ENCODE results near the gene MTFMT. TPM values are rescaled to one million over a fixed set of nuclear protein-coding genes. Genes with fewer than 3 reads are reported as not detected.
A peak's percentile ranks its signal among the peaks of the same experiment; 100 is the strongest.

Gene MTFMT
- total RNA-seq, 4 donors from 2014 or later: 21.1 to 36.9 (median 29.4) TPM

GRCh38 chr15:65062726-65063125 lies 33.3 kb upstream of the MTFMT start:
- H3K36me3 ChIP-seq: peaks cover 0 to 32% of the 10 kb centered on the region in 2 donors
- WGBS, 2 donors (ENCODE audit: low coverage in 1 of 2): 33 to 53% methylated on average over 3 of the region's 5 CpGs
- TF ChIP-seq POLR2AphosphoS5 (IDR thresholded peaks at IDR 0.05) (no peak), CTCF (IDR thresholded peaks at IDR 0.05) (no peak), POLR2A (IDR thresholded peaks at IDR 0.05) (no peak), EP300 (IDR thresholded peaks at IDR 0.05) (no peak)
- peaks cover 2% of the 10 kb centered on the region for H3K27me3 ChIP-seq
- H3K9me3 ChIP-seq: no peaks in the 10 kb centered on the region
- ATAC-seq: no peak
- H3K4me3 ChIP-seq: no peak overlapping the region
- peaks cover 4 to 100% (median 31%) of the 10 kb centered on the region in 3 donors for H3K4me1 ChIP-seq
- peak overlapping the region; percentile 74 to 99 (median 94) for H3K27ac ChIP-seq

GRCh38 chr15:65062061-65062460 lies 32.6 kb upstream of the MTFMT start:
- H3K9me3 ChIP-seq: no peaks in the 10 kb centered on the region
- no peaks in the 10 kb centered on the region for H3K27me3 ChIP-seq
- peak overlapping the region; percentile 74 to 99 (median 94) for H3K27ac ChIP-seq
- 69 to 81% methylated on average over 3 to 5 of the region's 5 CpGs for WGBS, 2 donors (ENCODE audit: low coverage in 1 of 2)
- peaks cover 4 to 100% (median 31%) of the 10 kb centered on the region in 3 donors for H3K4me1 ChIP-seq
- ATAC-seq: no peak
- H3K36me3 ChIP-seq: peaks cover 0 to 39% of the 10 kb centered on the region in 2 donors
- no peak overlapping the region for H3K4me3 ChIP-seq
- TF ChIP-seq POLR2A (IDR thresholded peaks at IDR 0.05): no peak
- TF ChIP-seq EP300 (IDR thresholded peaks at IDR 0.05): no peak
- TF ChIP-seq CTCF (IDR thresholded peaks at IDR 0.05): no peak
- TF ChIP-seq POLR2AphosphoS5 (IDR thresholded peaks at IDR 0.05): no peak

GRCh38 chr15:65060641-65061397 lies 31.4 kb upstream of the MTFMT start:
- H3K36me3 ChIP-seq: peaks cover 0 to 51% of the 10 kb centered on the region in 2 donors
- no peak overlapping the region for H3K4me3 ChIP-seq
- no peaks in the 10 kb centered on the region for H3K9me3 ChIP-seq
- 31 to 40% methylated on average over 1 to 3 of the region's 6 CpGs for WGBS, 2 donors (ENCODE audit: low coverage in 1 of 2)
- no peak for TF ChIP-seq POLR2AphosphoS5 (IDR thresholded peaks at IDR 0.05)
- H3K27me3 ChIP-seq: no peaks in the 10 kb centered on the region
- no peak for ATAC-seq
- H3K4me1 ChIP-seq: peaks cover 4 to 100% (median 34%) of the 10 kb centered on the region in 3 donors
- peak overlapping the region; percentile 74 to 99 (median 94) for H3K27ac ChIP-seq

GRCh38 chr15:65059931-65060596 lies 30.6 kb upstream of the MTFMT start:
- no peak for ATAC-seq
- Histone ChIP-seq H3K4me1 (peaks cover 4 to 100% (median 38%) of the 10 kb centered on the region in 3 donors), H3K36me3 (peaks cover 0 to 56% of the 10 kb centered on the region in 2 donors), H3K27ac (peak overlapping the region; percentile 74 to 99 (median 94)), H3K27me3 (no peaks in the 10 kb centered on the region), H3K9me3 (no peaks in the 10 kb centered on the region), H3K4me3 (no peak overlapping the region)
- WGBS, 2 donors (ENCODE audit: low coverage in 1 of 2): 46 to 51% methylated on average over 2 to 4 of the region's 4 CpGs
- no peak for TF ChIP-seq POLR2AphosphoS5 (IDR thresholded peaks at IDR 0.05)
- no peak for TF ChIP-seq CTCF (IDR thresholded peaks at IDR 0.05)
- TF ChIP-seq EP300 (IDR thresholded peaks at IDR 0.05): no peak
- TF ChIP-seq POLR2A (IDR thresholded peaks at IDR 0.05): no peak

GRCh38 chr15:65059369-65059750 lies 29.9 kb upstream of the MTFMT start:
- WGBS, 2 donors (ENCODE audit: low coverage in 1 of 2): 83% methylated on average over 1 of the region's 3 CpGs; no CpG with 5 or more reads in 1 of the 2 donors
- H3K4me3 ChIP-seq: no peak overlapping the region
- H3K36me3 ChIP-seq: peaks cover 0 to 61% of the 10 kb centered on the region in 2 donors

More at GRCh38 chr15:65059369-65059750, 29.9 kb upstream of the MTFMT start:
- Histone ChIP-seq H3K4me1 (peaks cover 4 to 100% (median 41%) of the 10 kb centered on the region in 3 donors), H3K9me3 (no peaks in the 10 kb centered on the region), H3K27ac (peak overlapping the region; percentile 74 to 99 (median 94)), H3K27me3 (no peaks in the 10 kb centered on the region)
- ATAC-seq: no peak
- TF ChIP-seq CTCF (IDR thresholded peaks at IDR 0.05) (no peak), EP300 (IDR thresholded peaks at IDR 0.05) (no peak), POLR2AphosphoS5 (IDR thresholded peaks at IDR 0.05) (no peak), POLR2A (IDR thresholded peaks at IDR 0.05) (no peak)
